ENCODE data around the gene RBM6. TPM values are rescaled to one million over a fixed set of nuclear protein-coding genes. Genes with fewer than 3 reads are reported as not detected.
A peak's percentile ranks its signal among the peaks of the same experiment; 100 is the strongest.

Gene RBM6
- total RNA-seq, 1 donor from 2014 or later, result 53.9 TPM

DNA sequence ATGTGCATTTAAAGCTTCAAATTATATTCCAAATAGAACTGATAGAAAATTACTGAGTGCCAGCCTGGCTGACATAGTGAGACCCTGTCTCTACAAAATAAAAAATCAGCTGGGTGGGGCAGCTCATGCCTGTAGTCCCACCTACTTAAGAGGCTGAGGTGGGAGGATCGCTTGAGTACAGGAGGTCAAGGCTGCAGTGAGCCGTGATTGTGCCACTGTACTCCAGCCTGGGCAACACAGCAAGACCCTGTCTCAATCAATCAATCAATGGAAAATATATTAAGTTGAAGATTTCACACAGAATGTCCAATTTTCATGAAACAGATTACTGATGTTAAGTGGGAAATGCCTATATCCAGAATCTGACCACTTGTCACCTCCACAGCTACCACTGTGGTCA is 14.5 kb upstream of the RBM6 start:
- Mint-ChIP-seq H3K9me3 (ENCODE audit: unreplicated experiment) (no peaks in the 10 kb centered on the region), H3K4me3 (ENCODE audit: unreplicated experiment) (no peak overlapping the region), H3K4me1 (ENCODE audit: low read depth, unreplicated experiment) (peaks cover 10% of the 10 kb centered on the region), H3K36me3 (ENCODE audit: low read depth, unreplicated experiment) (no peaks in the 10 kb centered on the region), H3K27ac (ENCODE audit: unreplicated experiment) (no peak overlapping the region), H3K27me3 (ENCODE audit: low read depth, unreplicated experiment) (no peaks in the 10 kb centered on the region)
- H3K4me1 ChIP-seq (ENCODE audit: insufficient read depth, low read length), result peaks cover 19% of the 10 kb centered on the region
- H3K79me2 ChIP-seq (ENCODE audit: insufficient read depth, low read length), result peaks cover 14% of the 10 kb centered on the region
- no peaks in the 10 kb centered on the region for H3K36me3 ChIP-seq (ENCODE audit: insufficient read depth, low read length)
- no peaks in the 10 kb centered on the region for H3K9me3 ChIP-seq (ENCODE audit: insufficient read depth, low read depth, low read length)
- no peak overlapping the region for H2AFZ ChIP-seq (ENCODE audit: low read depth, low read length)
- H3K27me3 ChIP-seq (ENCODE audit: insufficient read depth, low read length), result no peaks in the 10 kb centered on the region
- no peak overlapping the region for H3K9ac ChIP-seq (ENCODE audit: low read length)
- no peak overlapping the region for H3K4me3 ChIP-seq (ENCODE audit: insufficient read depth, low read depth, low read length)
- TF ChIP-seq, protein P1, sequence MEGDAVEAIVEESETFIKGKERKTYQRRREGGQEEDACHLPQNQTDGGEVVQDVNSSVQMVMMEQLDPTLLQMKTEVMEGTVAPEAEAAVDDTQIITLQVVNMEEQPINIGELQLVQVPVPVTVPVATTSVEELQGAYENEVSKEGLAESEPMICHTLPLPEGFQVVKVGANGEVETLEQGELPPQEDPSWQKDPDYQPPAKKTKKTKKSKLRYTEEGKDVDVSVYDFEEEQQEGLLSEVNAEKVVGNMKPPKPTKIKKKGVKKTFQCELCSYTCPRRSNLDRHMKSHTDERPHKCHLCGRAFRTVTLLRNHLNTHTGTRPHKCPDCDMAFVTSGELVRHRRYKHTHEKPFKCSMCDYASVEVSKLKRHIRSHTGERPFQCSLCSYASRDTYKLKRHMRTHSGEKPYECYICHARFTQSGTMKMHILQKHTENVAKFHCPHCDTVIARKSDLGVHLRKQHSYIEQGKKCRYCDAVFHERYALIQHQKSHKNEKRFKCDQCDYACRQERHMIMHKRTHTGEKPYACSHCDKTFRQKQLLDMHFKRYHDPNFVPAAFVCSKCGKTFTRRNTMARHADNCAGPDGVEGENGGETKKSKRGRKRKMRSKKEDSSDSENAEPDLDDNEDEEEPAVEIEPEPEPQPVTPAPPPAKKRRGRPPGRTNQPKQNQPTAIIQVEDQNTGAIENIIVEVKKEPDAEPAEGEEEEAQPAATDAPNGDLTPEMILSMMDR (IDR thresholded peaks at IDR 0.05; ENCODE audit: insufficient read depth, low read depth, low read length), result no peak
- TF ChIP-seq EZH2 (IDR thresholded peaks at IDR 0.05; ENCODE audit: insufficient read depth, low read length), result no peak
- no peak for DNase-seq (ENCODE audit: low read depth)
- no peak for FAIRE-seq
- H3K4me2 ChIP-seq (ENCODE audit: low read length), result no peak overlapping the region
- no peak overlapping the region for H3K27ac ChIP-seq (ENCODE audit: low read depth, low read length)
- H4K20me1 ChIP-seq (ENCODE audit: insufficient read depth, low read length), result no peaks in the 10 kb centered on the region

DNA sequence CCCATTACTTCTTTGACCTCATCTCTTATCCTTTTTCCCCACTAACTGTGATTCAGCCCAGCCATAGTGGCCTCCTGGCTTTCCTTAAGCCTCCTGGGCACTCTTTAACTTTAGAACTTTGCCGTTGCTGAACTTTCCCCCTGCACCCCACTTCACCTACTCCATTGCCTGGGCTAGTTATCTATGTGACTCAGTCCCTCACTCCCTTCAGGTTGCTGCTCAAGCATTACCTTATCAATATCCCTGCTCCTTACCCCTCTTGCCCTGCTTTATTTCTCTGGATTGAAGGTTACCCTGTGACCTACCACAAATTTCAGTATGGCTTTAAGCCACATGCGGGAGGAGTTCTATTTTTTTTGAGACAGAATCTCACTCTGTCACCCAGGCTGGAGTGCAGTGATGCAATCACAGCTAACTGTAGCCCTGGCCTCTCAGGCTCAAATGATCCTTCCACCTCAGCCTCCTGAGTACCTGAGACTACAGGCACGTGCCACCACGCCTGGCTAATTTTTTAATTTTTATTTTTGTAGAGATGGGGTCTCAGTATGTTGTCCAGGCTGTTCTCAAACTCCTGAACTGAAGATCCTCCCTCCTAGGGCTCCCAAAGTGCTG is 13.7 kb upstream of the RBM6 start:
- Histone ChIP-seq H2AFZ (ENCODE audit: low read depth, low read length) (no peak overlapping the region), H3K27me3 (ENCODE audit: insufficient read depth, low read length) (no peaks in the 10 kb centered on the region), H3K27ac (ENCODE audit: low read depth, low read length) (no peak overlapping the region), H3K9me3 (ENCODE audit: insufficient read depth, low read depth, low read length) (no peaks in the 10 kb centered on the region), H3K36me3 (ENCODE audit: insufficient read depth, low read length) (no peaks in the 10 kb centered on the region), H3K4me3 (ENCODE audit: insufficient read depth, low read depth, low read length) (no peak overlapping the region), H3K9ac (ENCODE audit: low read length) (no peak overlapping the region), H3K4me2 (ENCODE audit: low read length) (no peak overlapping the region), H3K4me1 (ENCODE audit: insufficient read depth, low read length) (peaks cover 19% of the 10 kb centered on the region), H4K20me1 (ENCODE audit: insufficient read depth, low read length) (no peaks in the 10 kb centered on the region), H3K79me2 (ENCODE audit: insufficient read depth, low read length) (peaks cover 14% of the 10 kb centered on the region)
- FAIRE-seq (no peak), DNase-seq (ENCODE audit: low read depth) (no peak)
- no peaks in the 10 kb centered on the region for H3K9me3 Mint-ChIP-seq (ENCODE audit: unreplicated experiment)
- H3K36me3 Mint-ChIP-seq (ENCODE audit: low read depth, unreplicated experiment), result no peaks in the 10 kb centered on the region
- H3K27me3 Mint-ChIP-seq (ENCODE audit: low read depth, unreplicated experiment), result no peaks in the 10 kb centered on the region
- no peak overlapping the region for H3K27ac Mint-ChIP-seq (ENCODE audit: unreplicated experiment)
- H3K4me3 Mint-ChIP-seq (ENCODE audit: unreplicated experiment), result peak overlapping the region; percentile 41
- peaks cover 10% of the 10 kb centered on the region for H3K4me1 Mint-ChIP-seq (ENCODE audit: low read depth, unreplicated experiment)
- no peak for TF ChIP-seq EZH2 (IDR thresholded peaks at IDR 0.05; ENCODE audit: insufficient read depth, low read length)
- TF ChIP-seq, protein P1 (IDR thresholded peaks at IDR 0.05; ENCODE audit: insufficient read depth, low read depth, low read length), result no peak

DNA sequence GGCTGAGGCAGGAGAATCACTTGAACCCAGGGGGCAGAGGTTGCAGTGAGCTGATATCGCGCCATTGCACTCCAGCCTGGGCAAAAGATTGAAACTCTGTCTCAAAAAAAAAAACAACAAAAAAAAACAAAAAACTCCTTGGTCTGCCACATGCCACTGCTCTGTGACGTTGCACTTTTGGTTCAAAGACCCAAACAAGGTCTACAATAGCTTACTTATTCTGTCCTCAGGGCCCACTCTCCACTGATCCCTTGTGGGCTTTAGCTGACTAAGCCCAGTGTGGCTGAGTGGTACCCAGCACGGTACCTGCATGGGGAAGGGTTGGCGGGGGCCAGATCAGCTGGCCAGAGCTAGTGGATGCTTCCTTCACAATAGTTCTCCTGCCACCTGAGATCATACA is 12.2 kb upstream of the RBM6 start:
- Mint-ChIP-seq H3K27ac (ENCODE audit: unreplicated experiment) (peak overlapping the region; percentile 80), H3K27me3 (ENCODE audit: low read depth, unreplicated experiment) (no peaks in the 10 kb centered on the region), H3K9me3 (ENCODE audit: unreplicated experiment) (no peaks in the 10 kb centered on the region), H3K4me3 (ENCODE audit: unreplicated experiment) (peak overlapping the region; percentile 77), H3K4me1 (ENCODE audit: low read depth, unreplicated experiment) (peaks cover 10% of the 10 kb centered on the region), H3K36me3 (ENCODE audit: low read depth, unreplicated experiment) (no peaks in the 10 kb centered on the region)
- H3K27ac ChIP-seq (ENCODE audit: low read depth, low read length), result no peak overlapping the region
- no peak overlapping the region for H3K4me3 ChIP-seq (ENCODE audit: insufficient read depth, low read depth, low read length)
- TF ChIP-seq EZH2 (IDR thresholded peaks at IDR 0.05; ENCODE audit: insufficient read depth, low read length), result no peak
- TF ChIP-seq, protein P1 (IDR thresholded peaks at IDR 0.05; ENCODE audit: insufficient read depth, low read depth, low read length), result no peak
- FAIRE-seq (no peak), DNase-seq (ENCODE audit: low read depth) (no peak)
- H3K9me3 ChIP-seq (ENCODE audit: insufficient read depth, low read depth, low read length), result no peaks in the 10 kb centered on the region
- H3K4me2 ChIP-seq (ENCODE audit: low read length), result no peak overlapping the region
- H3K36me3 ChIP-seq (ENCODE audit: insufficient read depth, low read length), result no peaks in the 10 kb centered on the region
- H3K4me1 ChIP-seq (ENCODE audit: insufficient read depth, low read length), result peaks cover 19% of the 10 kb centered on the region
- no peak overlapping the region for H2AFZ ChIP-seq (ENCODE audit: low read depth, low read length)
- no peaks in the 10 kb centered on the region for H3K27me3 ChIP-seq (ENCODE audit: insufficient read depth, low read length)
- no peaks in the 10 kb centered on the region for H4K20me1 ChIP-seq (ENCODE audit: insufficient read depth, low read length)
- peaks cover 14% of the 10 kb centered on the region for H3K79me2 ChIP-seq (ENCODE audit: insufficient read depth, low read length)
- no peak overlapping the region for H3K9ac ChIP-seq (ENCODE audit: low read length)

Data from astrocyte (in vitro differentiated cells and primary cell).